HepG2 (cell line): ENCODE measurements around the gene APOC3. TPM values are rescaled to one million over a fixed set of nuclear protein-coding genes. Genes with fewer than 3 reads are reported as not detected.

ENCODE experiments used
- BRCA1 ChIP-seq: sonication (generic); formaldehyde crosslinking; IDR thresholded peaks from 2 replicates; pipeline ENCODE4 v1.4.0; 2020; ENCODE audit warnings: missing genetic modification reagents
- FOSL1 ChIP-seq: sonication (generic); formaldehyde crosslinking; IDR thresholded peaks from 2 replicates; pipeline ENCODE4 v1.9.0; 2021; ENCODE audit warnings: missing genetic modification reagents, borderline replicate concordance
- HIVEP1 ChIP-seq: sonication (generic); formaldehyde crosslinking; IDR thresholded peaks from 2 replicates; pipeline ENCODE4 v1.4.0; 2020; ENCODE audit warnings: mild to moderate bottlenecking, missing genetic modification reagents
- PLRG1 ChIP-seq: fragments of 450-650 bp; conservative IDR thresholded peaks from 2 replicates; pipeline ENCODE4 v1.6.1; 2016
- SNRNP70 ChIP-seq: fragments of 200-400 bp; formaldehyde crosslinking; IDR thresholded peaks from 2 replicates; pipeline ENCODE4 v1.6.1; 2017; ENCODE audit warnings: mild to moderate bottlenecking, low read depth, low read length, moderate library complexity
- ZNF260 ChIP-seq: sonication (generic); formaldehyde crosslinking; IDR thresholded peaks from 2 replicates; pipeline ENCODE4 v1.4.0; 2020; ENCODE audit warnings: missing genetic modification reagents, low read depth, mild to moderate bottlenecking, borderline replicate concordance
- ZNF354B ChIP-seq: sonication (generic); formaldehyde crosslinking; IDR thresholded peaks from 2 replicates; pipeline ENCODE4 v1.8.0; 2022; ENCODE audit warnings: mild to moderate bottlenecking, missing genetic modification reagents
- ZNF441 ChIP-seq: sonication (generic); formaldehyde crosslinking; IDR thresholded peaks from 2 replicates; pipeline ENCODE4 v1.7.0; 2021; ENCODE audit warnings: missing genetic modification reagents, borderline replicate concordance
- ZNF562 ChIP-seq: sonication (generic); formaldehyde crosslinking; IDR thresholded peaks from 2 replicates; pipeline ENCODE4 v1.8.0; 2022; ENCODE audit warnings: missing genetic modification reagents, borderline replicate concordance
- ZNF616 ChIP-seq: sonication (generic); formaldehyde crosslinking; IDR thresholded peaks from 2 replicates; pipeline ENCODE4 v1.5.0; 2020; ENCODE audit warnings: low read depth, mild to moderate bottlenecking, missing genetic modification reagents
- polyA plus RNA-seq, 8 experiments: library from polyadenylated mRNA; depleted of rRNA in 3 of 8; stranded (reverse) in 7 of 8; unstranded in 1 of 8; fragments of >200 nt; fragmentation: Illumina TruSeq in 4 of 8; extraction: Trizol in 4 of 8; gene quantifications; 2 replicates each; pipeline versions ENCODE4 v1.2.1 to v1.2.3, GENCODE V29; 2011 to 2016; ENCODE audit warnings: low read depth in 4 of 8, missing spikeins in 1 of 8, mixed read lengths in 1 of 8; ENCODE audit not compliant: insufficient read depth in 1 of 8
- total RNA-seq, 5 experiments: library from RNA; depleted of rRNA; stranded (reverse); fragments of >200 nt; fragmentation: Illumina TruSeq; extraction: Trizol; gene quantifications; 2 replicates each; pipeline ENCODE4 v1.2.3, GENCODE V29; 2016; ENCODE audit warnings: low read depth in 1 of 5
- TF ChIP-seq, protein P1 (sequence below): sonication (generic); formaldehyde crosslinking; IDR thresholded peaks from 2 replicates; pipeline ENCODE4 v1.9.0; 2021; ENCODE audit warnings: missing genetic modification reagents, borderline replicate concordance
- TF ChIP-seq, protein P2 (sequence below): sonication (generic); formaldehyde crosslinking; IDR thresholded peaks from 2 replicates; pipeline ENCODE4 v1.8.0; 2022; ENCODE audit warnings: missing genetic modification reagents, mild to moderate bottlenecking, moderate library complexity, borderline replicate concordance
- TF ChIP-seq, protein P3 (sequence below), 2 experiments: sonication (generic) in 1 of 2; formaldehyde crosslinking in 1 of 2; IDR thresholded peaks; 2 replicates each; pipeline versions ENCODE4 v1.4.0 to v1.6.1; 2018 to 2020; ENCODE audit warnings: missing genetic modification reagents in 2 of 2, borderline replicate concordance in 1 of 2, low read depth in 1 of 2, mild to moderate bottlenecking in 1 of 2, missing biosample characterization in 1 of 2
- TF ChIP-seq, protein P4 (sequence below): sonication (generic); formaldehyde crosslinking; IDR thresholded peaks from 2 replicates; pipeline ENCODE4 v1.4.0; 2020; ENCODE audit warnings: missing genetic modification reagents, borderline replicate concordance

The APOC3 gene
- total and polyA plus RNA-seq, 2 of the 13 experiments (the other 11 are each of a cell fraction or from before 2014, with no cell fraction given): 314 to 687 TPM

DNA sequence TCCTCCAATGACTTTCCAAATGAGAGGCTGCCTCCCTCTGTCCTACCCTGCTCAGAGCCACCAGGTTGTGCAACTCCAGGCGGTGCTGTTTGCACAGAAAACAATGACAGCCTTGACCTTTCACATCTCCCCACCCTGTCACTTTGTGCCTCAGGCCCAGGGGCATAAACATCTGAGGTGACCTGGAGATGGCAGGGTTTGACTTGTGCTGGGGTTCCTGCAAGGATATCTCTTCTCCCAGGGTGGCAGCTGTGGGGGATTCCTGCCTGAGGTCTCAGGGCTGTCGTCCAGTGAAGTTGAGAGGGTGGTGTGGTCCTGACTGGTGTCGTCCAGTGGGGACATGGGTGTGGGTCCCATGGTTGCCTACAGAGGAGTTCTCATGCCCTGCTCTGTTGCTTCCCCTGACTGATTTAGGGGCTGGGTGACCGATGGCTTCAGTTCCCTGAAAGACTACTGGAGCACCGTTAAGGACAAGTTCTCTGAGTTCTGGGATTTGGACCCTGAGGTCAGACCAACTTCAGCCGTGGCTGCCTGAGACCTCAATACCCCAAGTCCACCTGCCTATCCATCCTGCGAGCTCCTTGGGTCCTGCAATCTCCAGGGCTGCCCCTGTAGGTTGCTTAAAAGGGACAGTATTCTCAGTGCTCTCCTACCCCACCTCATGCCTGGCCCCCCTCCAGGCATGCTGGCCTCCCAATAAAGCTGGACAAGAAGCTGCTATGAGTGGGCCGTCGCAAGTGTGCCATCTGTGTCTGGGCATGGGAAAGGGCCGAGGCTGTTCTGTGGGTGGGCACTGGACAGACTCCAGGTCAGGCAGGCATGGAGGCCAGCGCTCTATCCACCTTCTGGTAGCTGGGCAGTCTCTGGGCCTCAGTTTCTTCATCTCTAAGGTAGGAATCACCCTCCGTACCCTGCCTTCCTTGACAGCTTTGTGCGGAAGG is 2.9 kb downstream of the APOC3 start (continued):
- TF ChIP-seq, protein P1, sequence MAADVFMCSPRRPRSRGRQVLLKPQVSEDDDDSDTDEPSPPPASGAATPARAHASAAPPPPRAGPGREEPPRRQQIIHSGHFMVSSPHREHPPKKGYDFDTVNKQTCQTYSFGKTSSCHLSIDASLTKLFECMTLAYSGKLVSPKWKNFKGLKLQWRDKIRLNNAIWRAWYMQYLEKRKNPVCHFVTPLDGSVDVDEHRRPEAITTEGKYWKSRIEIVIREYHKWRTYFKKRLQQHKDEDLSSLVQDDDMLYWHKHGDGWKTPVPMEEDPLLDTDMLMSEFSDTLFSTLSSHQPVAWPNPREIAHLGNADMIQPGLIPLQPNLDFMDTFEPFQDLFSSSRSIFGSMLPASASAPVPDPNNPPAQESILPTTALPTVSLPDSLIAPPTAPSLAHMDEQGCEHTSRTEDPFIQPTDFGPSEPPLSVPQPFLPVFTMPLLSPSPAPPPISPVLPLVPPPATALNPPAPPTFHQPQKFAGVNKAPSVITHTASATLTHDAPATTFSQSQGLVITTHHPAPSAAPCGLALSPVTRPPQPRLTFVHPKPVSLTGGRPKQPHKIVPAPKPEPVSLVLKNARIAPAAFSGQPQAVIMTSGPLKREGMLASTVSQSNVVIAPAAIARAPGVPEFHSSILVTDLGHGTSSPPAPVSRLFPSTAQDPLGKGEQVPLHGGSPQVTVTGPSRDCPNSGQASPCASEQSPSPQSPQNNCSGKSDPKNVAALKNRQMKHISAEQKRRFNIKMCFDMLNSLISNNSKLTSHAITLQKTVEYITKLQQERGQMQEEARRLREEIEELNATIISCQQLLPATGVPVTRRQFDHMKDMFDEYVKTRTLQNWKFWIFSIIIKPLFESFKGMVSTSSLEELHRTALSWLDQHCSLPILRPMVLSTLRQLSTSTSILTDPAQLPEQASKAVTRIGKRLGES (CRISPR knock-in tag): 0 out of 2 replicates have a peak, but pooled peaks have one; percentile 46
- TF ChIP-seq, protein P2, sequence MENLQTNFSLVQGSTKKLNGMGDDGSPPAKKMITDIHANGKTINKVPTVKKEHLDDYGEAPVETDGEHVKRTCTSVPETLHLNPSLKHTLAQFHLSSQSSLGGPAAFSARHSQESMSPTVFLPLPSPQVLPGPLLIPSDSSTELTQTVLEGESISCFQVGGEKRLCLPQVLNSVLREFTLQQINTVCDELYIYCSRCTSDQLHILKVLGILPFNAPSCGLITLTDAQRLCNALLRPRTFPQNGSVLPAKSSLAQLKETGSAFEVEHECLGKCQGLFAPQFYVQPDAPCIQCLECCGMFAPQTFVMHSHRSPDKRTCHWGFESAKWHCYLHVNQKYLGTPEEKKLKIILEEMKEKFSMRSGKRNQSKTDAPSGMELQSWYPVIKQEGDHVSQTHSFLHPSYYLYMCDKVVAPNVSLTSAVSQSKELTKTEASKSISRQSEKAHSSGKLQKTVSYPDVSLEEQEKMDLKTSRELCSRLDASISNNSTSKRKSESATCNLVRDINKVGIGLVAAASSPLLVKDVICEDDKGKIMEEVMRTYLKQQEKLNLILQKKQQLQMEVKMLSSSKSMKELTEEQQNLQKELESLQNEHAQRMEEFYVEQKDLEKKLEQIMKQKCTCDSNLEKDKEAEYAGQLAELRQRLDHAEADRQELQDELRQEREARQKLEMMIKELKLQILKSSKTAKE (CRISPR knock-in tag): peak; percentile 97
- TF ChIP-seq ZNF616 (CRISPR knock-in tag) (0 out of 2 replicates have a peak, but pooled peaks have one; percentile 14), HIVEP1 (CRISPR knock-in tag) (peak; percentile 60; the same call in 1 of the 2 replicates), BRCA1 (CRISPR knock-in tag) (no peak; the same call in 1 of the 2 replicates), SNRNP70 (no peak), ZNF354B (CRISPR knock-in tag) (no peak), ZNF441 (peak; percentile 41; the same call in 1 of the 2 replicates), FOSL1 (CRISPR knock-in tag) (no peak), ZNF260 (CRISPR knock-in tag) (no peak), ZNF562 (CRISPR knock-in tag) (no peak), PLRG1 (no peak)
- TF ChIP-seq, protein P3, sequence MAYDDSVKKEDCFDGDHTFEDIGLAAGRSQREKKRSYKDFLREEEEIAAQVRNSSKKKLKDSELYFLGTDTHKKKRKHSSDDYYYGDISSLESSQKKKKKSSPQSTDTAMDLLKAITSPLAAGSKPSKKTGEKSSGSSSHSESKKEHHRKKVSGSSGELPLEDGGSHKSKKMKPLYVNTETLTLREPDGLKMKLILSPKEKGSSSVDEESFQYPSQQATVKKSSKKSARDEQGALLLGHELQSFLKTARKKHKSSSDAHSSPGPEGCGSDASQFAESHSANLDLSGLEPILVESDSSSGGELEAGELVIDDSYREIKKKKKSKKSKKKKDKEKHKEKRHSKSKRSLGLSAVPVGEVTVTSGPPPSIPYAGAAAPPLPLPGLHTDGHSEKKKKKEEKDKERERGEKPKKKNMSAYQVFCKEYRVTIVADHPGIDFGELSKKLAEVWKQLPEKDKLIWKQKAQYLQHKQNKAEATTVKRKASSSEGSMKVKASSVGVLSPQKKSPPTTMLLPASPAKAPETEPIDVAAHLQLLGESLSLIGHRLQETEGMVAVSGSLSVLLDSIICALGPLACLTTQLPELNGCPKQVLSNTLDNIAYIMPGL (CRISPR knock-in tag; IDR thresholded peaks at IDR 0.05; ENCODE audit: borderline replicate concordance in 1 of 2, low read depth in 1 of 2): peak; percentile 75 to 83; a peak in 3 of 4 replicates
- TF ChIP-seq, protein P4, sequence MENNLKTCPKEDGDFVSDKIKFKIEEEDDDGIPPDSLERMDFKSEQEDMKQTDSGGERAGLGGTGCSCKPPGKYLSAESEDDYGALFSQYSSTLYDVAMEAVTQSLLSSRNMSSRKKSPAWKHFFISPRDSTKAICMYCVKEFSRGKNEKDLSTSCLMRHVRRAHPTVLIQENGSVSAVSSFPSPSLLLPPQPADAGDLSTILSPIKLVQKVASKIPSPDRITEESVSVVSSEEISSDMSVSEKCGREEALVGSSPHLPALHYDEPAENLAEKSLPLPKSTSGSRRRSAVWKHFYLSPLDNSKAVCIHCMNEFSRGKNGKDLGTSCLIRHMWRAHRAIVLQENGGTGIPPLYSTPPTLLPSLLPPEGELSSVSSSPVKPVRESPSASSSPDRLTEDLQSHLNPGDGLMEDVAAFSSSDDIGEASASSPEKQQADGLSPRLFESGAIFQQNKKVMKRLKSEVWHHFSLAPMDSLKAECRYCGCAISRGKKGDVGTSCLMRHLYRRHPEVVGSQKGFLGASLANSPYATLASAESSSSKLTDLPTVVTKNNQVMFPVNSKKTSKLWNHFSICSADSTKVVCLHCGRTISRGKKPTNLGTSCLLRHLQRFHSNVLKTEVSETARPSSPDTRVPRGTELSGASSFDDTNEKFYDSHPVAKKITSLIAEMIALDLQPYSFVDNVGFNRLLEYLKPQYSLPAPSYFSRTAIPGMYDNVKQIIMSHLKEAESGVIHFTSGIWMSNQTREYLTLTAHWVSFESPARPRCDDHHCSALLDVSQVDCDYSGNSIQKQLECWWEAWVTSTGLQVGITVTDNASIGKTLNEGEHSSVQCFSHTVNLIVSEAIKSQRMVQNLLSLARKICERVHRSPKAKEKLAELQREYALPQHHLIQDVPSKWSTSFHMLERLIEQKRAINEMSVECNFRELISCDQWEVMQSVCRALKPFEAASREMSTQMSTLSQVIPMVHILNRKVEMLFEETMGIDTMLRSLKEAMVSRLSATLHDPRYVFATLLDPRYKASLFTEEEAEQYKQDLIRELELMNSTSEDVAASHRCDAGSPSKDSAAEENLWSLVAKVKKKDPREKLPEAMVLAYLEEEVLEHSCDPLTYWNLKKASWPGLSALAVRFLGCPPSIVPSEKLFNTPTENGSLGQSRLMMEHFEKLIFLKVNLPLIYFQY (CRISPR knock-in tag): peak; percentile 94
